Stimulated activated effector memory CD8-positive, alpha-beta T cell treated with anti-CD3 and anti-CD28 coated beads, Interleukin-12 subunit alpha, Interleukin-12 subunit beta, amount 100 ng/mL, for 72 hours (primary cell): ENCODE results near the gene COMMD8.
"Not testable (repeated sequence)": the region's sequence is repeated elsewhere in the genome, so short reads cannot be mapped to it uniquely, and the experiment has no call there.

Experiments used
- ATAC-seq: fragments of 150-1000 bp; cut with Tn5 transposase; 2 replicates; pipeline ENCODE4 v1.10.0; 2021
- DNase-seq, 2 donors: peaks; one replicate each; pipeline ENCODE4 v3.0.0; 2021 to 2022; ENCODE audit warnings: low spot score in 2 of 2
- H3K27ac Mint-ChIP-seq: one replicate; pipeline ENCODE4 v1.8.0; 2022; ENCODE audit warnings: mild to moderate bottlenecking, mixed read lengths
- H3K36me3 Mint-ChIP-seq: one replicate; pipeline ENCODE4 v1.8.0; 2022; ENCODE audit warnings: mild to moderate bottlenecking, mixed read lengths
- H3K4me1 Mint-ChIP-seq: one replicate; pipeline ENCODE4 v1.8.0; 2022; ENCODE audit warnings: mixed read lengths
- H3K4me3 Mint-ChIP-seq: one replicate; pipeline ENCODE4 v1.8.0; 2022; ENCODE audit warnings: mild to moderate bottlenecking, mixed read lengths
- H3K9me3 Mint-ChIP-seq: one replicate; pipeline ENCODE4 v1.8.0; 2022; ENCODE audit warnings: mixed read lengths

Gene COMMD8

DNA sequence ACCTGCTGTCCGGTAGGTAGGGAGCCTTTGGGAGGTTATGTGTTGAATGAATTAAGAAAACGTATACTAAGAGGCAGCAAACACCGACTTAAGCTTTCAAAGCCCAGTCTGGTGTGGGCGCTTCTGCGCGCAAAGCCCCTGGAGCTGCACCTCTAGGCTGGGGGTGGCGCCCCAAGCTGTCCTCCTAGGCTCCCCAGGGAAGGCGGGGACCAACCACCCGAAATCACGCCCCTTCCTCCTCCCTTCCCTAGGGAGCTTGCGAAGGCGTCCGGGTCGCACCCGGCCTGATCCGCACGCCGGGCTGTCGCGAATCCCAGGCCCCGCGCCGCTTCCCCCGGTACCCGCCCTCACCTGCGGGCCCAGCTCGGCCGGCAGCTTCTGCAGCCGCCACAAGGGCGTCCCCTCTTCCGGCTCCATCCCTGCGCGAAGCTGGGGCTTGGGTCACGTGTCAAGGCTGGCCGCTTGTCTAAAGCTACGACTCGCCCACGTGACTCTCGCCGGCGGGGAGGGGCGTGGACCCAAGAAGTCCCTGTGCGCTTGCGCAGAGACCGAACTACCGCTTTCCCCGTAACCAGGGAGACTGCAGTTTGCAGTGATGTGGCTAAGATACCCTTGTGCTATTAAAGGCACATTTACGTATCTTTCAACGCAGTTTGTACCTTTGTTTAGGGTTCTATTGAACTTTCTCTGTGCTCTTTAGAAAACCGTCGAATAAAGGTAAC is at the start of gene COMMD8:
Gene COMMD8, minus strand, starts transcription at position 468 of the 722 bp plus-strand sequence. Its CDS starts 51 bp downstream, at position 417.
- Mint-ChIP-seq H3K27ac (peak within 1 kb of the TSS; percentile 93), H3K4me3 (peak within 1 kb of the TSS; percentile 82), H3K36me3 (peaks cover 22% of the 10 kb centered on the region), H3K4me1 (peaks cover 25% of the 10 kb centered on the region), H3K9me3 (no peaks in the 10 kb centered on the region)
- DNase-seq (peak; percentile 91 to 97), ATAC-seq (peak; percentile 97)

DNA sequence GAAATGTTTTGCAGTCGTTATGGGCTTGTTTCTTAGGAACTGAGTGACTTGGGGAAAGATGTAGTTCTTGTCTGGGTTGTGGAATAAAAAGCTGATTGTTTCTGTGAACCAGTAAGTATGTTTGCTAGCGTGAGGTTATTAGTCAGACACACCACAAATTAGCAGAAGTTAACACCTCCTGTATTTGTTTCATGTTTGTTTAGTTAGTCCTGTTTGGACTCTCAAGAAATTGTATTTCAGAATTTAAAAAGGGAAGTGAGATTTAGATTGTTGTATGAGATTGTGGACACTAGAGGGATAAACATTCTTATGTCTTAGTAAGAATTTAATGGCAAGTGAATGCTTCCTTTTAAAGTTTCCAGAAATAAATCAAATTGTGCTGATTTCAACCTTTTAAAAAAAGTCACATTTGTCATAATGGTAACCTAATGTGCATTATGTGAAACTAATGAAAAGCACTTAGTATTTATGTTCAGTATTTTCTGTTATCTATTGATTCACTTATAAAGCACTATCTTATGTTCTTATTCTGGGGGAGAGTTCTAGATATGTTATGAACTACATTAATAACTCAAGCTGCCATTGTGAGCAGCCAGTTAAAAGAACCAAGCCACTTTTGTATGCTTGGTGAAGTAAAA is 47.1 kb upstream of the COMMD8 start:
- Mint-ChIP-seq H3K36me3 (no peaks in the 10 kb centered on the region), H3K27ac (peak overlapping the region; percentile 26), H3K4me3 (no peak overlapping the region), H3K9me3 (no peaks in the 10 kb centered on the region), H3K4me1 (peaks cover 21% of the 10 kb centered on the region)
- ATAC-seq: peak; percentile 61
- DNase-seq: no peak

DNA sequence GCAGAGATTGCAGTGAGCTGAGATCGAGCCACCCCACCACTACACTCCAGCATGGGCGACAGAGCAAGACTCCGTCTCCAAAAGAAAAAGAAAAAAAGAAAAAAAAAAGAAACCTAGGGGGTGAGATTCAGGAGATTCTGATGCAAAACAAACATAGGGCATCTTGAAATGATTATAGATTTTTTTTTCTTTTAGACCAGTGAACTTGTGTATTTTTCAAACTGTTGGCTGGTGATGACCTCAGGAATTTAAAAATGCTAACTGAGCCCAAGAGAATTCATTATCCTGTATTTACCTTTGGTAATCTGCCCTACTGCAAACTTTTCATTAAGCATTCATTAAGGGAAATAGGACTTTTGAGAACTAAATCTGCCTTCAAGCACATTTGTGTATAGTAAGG is 42.2 kb upstream of the COMMD8 start:
- Mint-ChIP-seq H3K9me3 (no peaks in the 10 kb centered on the region), H3K4me1 (peaks cover 13% of the 10 kb centered on the region), H3K27ac (no peak overlapping the region), H3K36me3 (no peaks in the 10 kb centered on the region), H3K4me3 (no peak overlapping the region)
- no peak for ATAC-seq
- DNase-seq: no peak

DNA sequence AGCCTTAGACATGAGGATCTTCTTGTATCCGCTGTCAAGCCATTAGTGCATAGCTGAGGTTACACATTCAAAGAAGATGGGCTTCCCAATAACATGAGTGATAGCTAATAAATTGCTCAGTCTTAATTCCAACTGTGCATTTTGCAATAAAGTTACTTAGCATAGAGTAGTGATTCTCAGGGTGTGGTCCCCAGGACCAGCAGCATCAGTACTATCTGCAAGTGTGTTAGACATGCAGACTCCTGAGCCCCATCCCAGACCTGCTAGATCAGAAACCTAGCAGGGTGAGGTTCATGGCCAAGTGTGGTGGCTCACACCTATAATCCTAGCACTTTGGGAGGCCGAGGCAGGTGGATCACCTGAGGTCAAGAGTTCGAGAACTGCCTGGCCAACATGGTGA is 41.6 kb upstream of the COMMD8 start:
- H3K9me3 Mint-ChIP-seq: no peaks in the 10 kb centered on the region
- no peak for ATAC-seq

DNA sequence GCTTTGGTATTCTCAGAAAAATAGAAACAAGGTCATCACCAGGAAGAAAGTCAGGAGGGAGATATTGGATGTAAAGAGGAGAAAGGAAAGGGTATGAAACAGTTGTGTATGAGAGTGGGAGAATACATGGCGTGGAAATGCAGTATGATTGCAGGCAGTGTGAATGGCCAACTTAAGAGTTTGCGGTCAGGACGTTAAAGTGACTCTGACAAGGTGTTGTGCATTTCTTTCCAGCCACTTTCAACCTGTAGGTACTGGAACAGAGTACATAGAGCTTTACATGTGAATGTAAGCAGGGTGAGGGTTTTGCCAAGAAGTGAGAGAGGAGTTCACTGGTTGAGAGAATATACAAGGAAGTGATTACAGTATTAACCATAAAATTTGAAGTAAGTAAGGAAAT is 37.3 kb upstream of the COMMD8 start:
- Mint-ChIP-seq H3K27ac (no peak overlapping the region), H3K4me1 (peaks cover 5% of the 10 kb centered on the region), H3K36me3 (no peaks in the 10 kb centered on the region), H3K4me3 (no peak overlapping the region), H3K9me3 (no peaks in the 10 kb centered on the region)
- ATAC-seq (no peak), DNase-seq (no peak)

More for the DNA sequence above, 41.6 kb upstream of the COMMD8 start:
- H3K4me1 Mint-ChIP-seq: peaks cover 8% of the 10 kb centered on the region
- no peak overlapping the region for H3K27ac Mint-ChIP-seq
- H3K4me3 Mint-ChIP-seq: no peak overlapping the region
- H3K36me3 Mint-ChIP-seq: no peaks in the 10 kb centered on the region
- DNase-seq: no peak

DNA sequence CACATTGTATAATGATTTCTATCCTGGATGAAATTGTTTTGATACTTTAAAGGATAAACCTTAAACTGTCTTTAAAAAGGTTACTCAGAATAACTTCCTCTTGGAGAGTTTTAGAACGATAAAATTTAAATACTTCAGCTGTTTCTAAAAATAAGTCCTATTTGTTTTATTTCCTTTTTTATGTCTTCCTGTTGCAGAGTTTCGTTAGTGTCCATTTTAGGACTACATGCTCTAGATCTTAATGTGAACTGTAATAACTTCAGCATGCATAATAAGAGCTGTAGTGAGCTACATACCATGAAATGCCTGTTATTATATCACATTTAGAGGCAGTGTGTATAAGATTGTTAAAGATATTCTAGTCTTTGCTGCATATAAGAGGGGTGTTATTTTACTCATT is 36.2 kb upstream of the COMMD8 start:
- no peak for DNase-seq
- H3K27ac Mint-ChIP-seq: no peak overlapping the region
- ATAC-seq: no peak
- peaks cover 5% of the 10 kb centered on the region for H3K4me1 Mint-ChIP-seq
- no peak overlapping the region for H3K4me3 Mint-ChIP-seq
- no peaks in the 10 kb centered on the region for H3K36me3 Mint-ChIP-seq
- H3K9me3 Mint-ChIP-seq: no peaks in the 10 kb centered on the region

DNA sequence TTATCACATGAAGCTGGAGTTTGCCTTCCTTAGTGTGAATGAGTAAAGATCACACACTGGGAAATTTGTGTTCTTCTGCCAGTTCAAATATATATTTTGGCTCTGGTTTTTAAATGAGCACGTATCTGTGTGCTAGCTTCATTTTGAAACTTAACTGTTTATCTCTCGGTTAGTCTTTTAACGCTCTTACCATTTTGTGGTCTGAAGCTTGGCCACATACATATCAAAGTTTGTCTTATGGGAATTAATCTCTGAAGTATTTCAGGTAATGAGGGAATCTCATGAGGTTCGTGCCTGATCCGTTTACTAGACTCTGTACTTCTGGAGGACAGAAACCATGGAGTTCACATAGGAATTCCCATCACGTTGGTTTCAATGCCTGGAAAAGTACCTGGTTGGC is 35.4 kb upstream of the COMMD8 start:
- H3K27ac Mint-ChIP-seq: no peak overlapping the region

DNA sequence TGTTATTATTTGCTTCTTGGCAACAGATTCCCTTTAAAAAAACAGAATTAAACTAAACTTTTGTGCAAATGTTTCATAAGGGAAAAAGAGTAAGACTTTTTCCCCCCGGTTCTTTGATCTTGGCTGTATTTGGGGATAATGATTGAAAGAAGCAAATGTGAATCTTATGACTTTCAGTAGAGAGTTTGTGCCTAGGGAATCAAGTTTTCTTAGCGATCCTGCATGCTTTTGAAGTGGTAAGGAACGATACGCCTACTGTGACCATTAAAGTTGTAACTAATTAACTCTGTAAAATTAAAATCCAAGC is 30.6 kb upstream of the COMMD8 start:
- DNase-seq (no peak), ATAC-seq (no peak)
- H3K4me1 Mint-ChIP-seq: peaks cover 17% of the 10 kb centered on the region
- H3K36me3 Mint-ChIP-seq: no peaks in the 10 kb centered on the region
- H3K9me3 Mint-ChIP-seq: no peaks in the 10 kb centered on the region
- H3K27ac Mint-ChIP-seq: no peak overlapping the region
- H3K4me3 Mint-ChIP-seq: no peak overlapping the region

More for the DNA sequence above, 35.4 kb upstream of the COMMD8 start:
- peaks cover 5% of the 10 kb centered on the region for H3K4me1 Mint-ChIP-seq
- H3K4me3 Mint-ChIP-seq: no peak overlapping the region
- no peaks in the 10 kb centered on the region for H3K9me3 Mint-ChIP-seq
- no peak for ATAC-seq
- no peaks in the 10 kb centered on the region for H3K36me3 Mint-ChIP-seq
- no peak for DNase-seq

DNA sequence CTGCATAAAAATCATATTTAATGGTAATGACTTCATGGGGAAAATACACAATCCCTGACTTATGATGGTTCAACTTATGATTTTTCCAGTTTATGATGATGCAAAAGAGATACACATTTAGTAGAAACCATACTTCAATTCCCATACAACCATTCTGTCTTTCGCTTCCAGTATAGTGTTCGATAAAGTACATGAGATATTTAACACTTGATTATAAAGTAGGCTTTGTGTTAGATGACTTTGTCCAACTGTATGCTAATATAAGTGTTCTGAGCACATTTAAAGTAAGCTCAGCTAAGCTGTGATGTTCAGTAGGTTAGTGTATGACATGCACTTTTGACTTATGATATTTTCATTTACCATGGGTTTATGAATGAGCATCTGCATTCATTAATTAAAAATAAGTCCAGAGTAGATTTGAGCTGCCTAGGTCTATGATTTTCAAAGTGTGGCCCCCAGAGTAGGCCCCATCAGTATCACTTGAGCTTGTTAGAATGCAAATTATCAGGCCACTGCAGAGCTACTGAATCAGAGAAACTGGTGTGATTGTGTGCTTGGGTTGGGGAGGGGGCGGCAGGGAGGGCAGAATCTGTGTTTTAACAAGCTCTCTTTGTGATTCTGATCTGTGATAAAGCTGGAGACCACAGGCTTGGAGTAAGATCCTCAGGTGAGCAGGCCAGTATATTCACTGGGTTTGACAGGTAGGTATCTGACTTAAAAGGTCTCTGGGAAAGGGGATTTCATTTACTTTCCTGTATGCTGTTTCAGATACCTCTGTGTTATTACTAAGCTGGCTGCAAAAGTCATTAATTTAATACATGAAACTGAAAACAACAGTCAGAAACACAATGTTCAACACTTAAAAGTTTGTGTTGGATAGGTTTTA is 30.0 kb upstream of the COMMD8 start:
- peaks cover 12% of the 10 kb centered on the region for H3K4me1 Mint-ChIP-seq
- no peaks in the 10 kb centered on the region for H3K9me3 Mint-ChIP-seq
- H3K4me3 Mint-ChIP-seq: no peak overlapping the region
- H3K27ac Mint-ChIP-seq: no peak overlapping the region
- H3K36me3 Mint-ChIP-seq: no peaks in the 10 kb centered on the region
- ATAC-seq: peak; percentile 28
- no peak for DNase-seq

DNA sequence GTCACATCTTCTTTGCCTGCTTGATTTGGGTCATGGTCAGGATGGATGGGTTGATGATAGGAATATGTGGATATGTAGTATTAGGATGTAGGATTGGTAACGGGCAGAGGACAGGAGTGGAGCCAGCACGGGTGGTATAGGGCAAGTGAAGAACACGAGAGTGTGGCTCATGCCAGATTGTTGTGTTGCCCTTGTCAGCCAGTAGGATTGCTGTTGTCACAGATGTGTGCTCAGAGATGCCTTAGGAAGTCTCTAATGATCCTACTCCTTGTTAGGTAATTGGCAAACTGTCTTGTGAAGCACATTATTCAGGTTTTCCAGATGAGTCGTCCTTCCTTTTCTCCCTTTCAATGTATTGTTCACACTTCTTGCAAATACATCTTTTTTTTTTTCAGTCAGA is 27.0 kb upstream of the COMMD8 start:
- H3K9me3 Mint-ChIP-seq: no peaks in the 10 kb centered on the region
- H3K27ac Mint-ChIP-seq: no peak overlapping the region
- no peaks in the 10 kb centered on the region for H3K36me3 Mint-ChIP-seq
- H3K4me3 Mint-ChIP-seq: no peak overlapping the region
- peaks cover 12% of the 10 kb centered on the region for H3K4me1 Mint-ChIP-seq
- ATAC-seq: peak; percentile 92
- no peak for DNase-seq

DNA sequence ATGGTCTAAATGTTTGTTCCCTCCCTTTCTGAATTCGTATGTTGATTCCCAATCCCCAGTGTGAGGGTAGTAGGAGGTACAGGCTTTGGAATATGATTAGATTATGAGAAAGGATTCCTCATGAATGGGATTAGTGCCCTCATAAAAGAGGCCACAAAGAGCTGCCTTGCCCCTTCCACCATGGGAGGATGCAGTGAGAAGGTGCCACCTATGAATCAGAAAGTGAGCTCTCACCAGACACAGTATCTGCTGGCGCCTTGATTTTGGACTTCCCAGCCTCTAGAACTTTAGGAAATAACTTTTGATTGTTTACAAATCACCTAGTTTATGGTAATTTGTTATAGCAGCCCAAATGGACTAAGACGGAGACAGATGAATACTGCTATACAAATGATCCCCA is 25.2 kb upstream of the COMMD8 start:
- no peaks in the 10 kb centered on the region for H3K9me3 Mint-ChIP-seq
- DNase-seq (no peak), ATAC-seq (no peak)
- no peak overlapping the region for H3K4me3 Mint-ChIP-seq
- H3K27ac Mint-ChIP-seq: no peak overlapping the region
- H3K4me1 Mint-ChIP-seq: peaks cover 19% of the 10 kb centered on the region
- no peaks in the 10 kb centered on the region for H3K36me3 Mint-ChIP-seq

DNA sequence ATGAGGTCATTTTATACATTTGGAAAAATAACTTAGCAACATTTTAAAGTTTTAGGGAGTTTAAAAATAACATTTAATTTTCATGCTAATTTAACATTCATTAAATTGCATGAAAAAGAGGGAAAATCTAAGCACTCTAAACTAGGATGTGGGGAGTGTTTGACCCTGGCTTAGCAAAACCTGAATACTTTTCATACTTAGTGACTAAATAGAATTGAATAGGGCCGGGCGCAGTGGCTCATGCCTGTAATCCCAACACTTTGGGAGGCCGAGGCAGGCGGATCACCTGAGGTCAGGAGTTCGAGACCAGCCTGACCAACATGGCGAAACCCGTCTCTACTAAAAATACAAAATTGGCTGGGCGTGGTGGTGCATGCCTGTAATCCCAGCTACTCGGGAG is 23.2 kb upstream of the COMMD8 start:
- not testable (repeated sequence) for H3K36me3 Mint-ChIP-seq, H3K27ac Mint-ChIP-seq, DNase-seq, H3K9me3 Mint-ChIP-seq, ATAC-seq
- H3K4me1 Mint-ChIP-seq: peaks cover 25% of the 10 kb centered on the region
- peak overlapping the region; percentile 86 for H3K4me3 Mint-ChIP-seq

DNA sequence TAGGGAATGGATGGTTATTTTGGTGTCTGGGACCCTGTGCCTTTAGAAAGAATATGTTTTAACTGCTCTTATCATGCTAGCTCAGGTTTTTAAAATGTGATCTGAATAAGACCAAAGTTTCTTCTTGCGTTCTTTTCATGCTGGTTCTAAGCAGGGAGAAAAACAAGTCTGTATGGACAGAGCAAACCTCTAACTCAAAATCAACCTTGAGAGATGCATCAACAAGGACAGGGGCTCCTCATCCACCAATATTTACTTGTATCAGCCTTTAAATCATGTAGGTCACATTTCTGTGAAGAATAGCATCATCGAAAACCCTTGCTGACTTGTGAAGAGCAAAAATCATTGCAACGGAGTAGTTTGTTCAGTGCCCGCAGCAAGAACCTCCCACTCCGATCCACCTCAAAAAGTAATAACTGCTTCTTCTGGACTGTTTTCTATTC is 22.8 kb upstream of the COMMD8 start:
- DNase-seq (no peak), ATAC-seq (no peak)
- Mint-ChIP-seq H3K27ac (peak overlapping the region; percentile 48), H3K36me3 (no peaks in the 10 kb centered on the region), H3K4me1 (peaks cover 25% of the 10 kb centered on the region), H3K4me3 (peak overlapping the region; percentile 86), H3K9me3 (no peaks in the 10 kb centered on the region)

DNA sequence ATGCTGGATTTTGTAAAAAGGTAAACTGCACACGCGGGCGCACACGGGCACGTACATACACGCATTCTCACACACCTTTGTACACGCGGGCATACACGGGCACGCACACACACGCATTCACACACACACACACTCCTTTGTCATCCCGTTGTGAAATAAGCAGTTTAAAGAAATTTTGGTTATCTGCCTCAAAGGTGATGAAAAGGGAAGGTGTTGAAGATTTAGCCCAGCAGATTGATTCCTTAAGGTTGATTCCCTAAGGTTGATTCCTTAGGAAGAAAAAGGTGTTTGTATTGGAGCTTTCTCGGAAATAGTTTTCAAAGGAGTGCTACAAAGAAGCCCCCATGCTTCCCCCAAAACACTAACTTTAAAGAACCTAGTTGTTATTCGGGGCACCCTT is 22.3 kb upstream of the COMMD8 start:
- H3K4me1 Mint-ChIP-seq: peaks cover 20% of the 10 kb centered on the region
- ATAC-seq: no peak
- H3K9me3 Mint-ChIP-seq: no peaks in the 10 kb centered on the region

DNA sequence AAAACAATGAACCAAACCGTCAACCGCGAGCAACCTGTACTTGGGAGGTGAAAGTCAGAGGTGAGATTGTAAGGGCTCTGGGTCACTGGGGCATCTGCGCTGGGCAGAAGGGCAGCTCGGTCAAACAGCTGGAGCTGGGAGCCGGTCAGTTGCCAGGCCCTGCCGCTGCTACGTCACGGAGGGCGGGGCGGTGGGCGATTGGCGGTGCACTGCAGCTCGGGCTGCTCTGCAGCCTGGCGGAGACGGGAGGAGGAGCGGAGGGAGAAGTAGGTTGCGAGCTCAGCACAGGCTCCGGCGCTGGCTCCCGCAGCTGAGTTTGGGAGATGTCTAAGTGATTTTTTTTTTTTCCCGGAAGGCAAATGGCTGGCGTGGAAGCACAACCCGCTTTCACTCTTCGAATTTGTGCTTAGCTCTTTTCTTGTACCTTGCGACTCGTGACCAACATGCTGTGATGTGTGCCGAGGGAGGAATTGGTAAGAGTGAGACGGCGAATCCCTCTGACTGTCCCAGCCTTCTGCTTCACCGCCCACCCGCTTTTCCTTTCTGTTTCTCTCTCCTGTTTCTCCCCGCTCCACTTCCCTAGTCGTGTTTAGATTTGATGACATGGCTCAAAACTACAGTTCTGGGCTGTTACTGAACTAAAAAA is 21.7 kb upstream of the COMMD8 start, which contains the start of gene ATP10D:
Gene ATP10D, plus strand, starts transcription at position 229 of the 646 bp plus-strand sequence. CDS start 27,266 bp downstream, outside the sequence.
- H3K36me3 Mint-ChIP-seq: no peaks in the 10 kb centered on the region
- peak; percentile 98 for ATAC-seq
- H3K9me3 Mint-ChIP-seq: no peaks in the 10 kb centered on the region
- peak within 1 kb of the TSS; percentile 89 for H3K27ac Mint-ChIP-seq
- H3K4me1 Mint-ChIP-seq: peaks cover 14% of the 10 kb centered on the region
- DNase-seq: peak; percentile 63 to 87
- peak within 1 kb of the TSS; percentile 86 for H3K4me3 Mint-ChIP-seq

More for the DNA sequence above, 22.3 kb upstream of the COMMD8 start:
- no peaks in the 10 kb centered on the region for H3K36me3 Mint-ChIP-seq
- no peak for DNase-seq
- peak overlapping the region; percentile 89 for H3K27ac Mint-ChIP-seq
- H3K4me3 Mint-ChIP-seq: peak overlapping the region; percentile 86
